GM19351 (cell line): ENCODE measurements around the gene DLX1.

ENCODE experiments used
- ATAC-seq: cut with Tn5 transposase; IDR thresholded peaks from one replicate; pipeline ENCODE4 v1.9.1; 2021; ENCODE audit warnings: mild to moderate bottlenecking, moderate library complexity; ENCODE audit not compliant: unreplicated experiment

Gene DLX1

GRCh38 chr2:172096626-172097547 lies 11.6 kb downstream of the DLX1 start:
- no peak for ATAC-seq

- ATAC-seq, result no peak
Measured at GRCh38 chr2:172097557-172098131, 12.3 kb downstream of the DLX1 start.

- no peak for ATAC-seq
Measured at GRCh38 chr2:172098287-172098649, 13.0 kb downstream of the DLX1 start.

- no peak for ATAC-seq
Measured at GRCh38 chr2:172098650-172099471, 13.6 kb downstream of the DLX1 start.

- no peak for ATAC-seq
Measured at GRCh38 chr2:172099472-172100079, 14.3 kb downstream of the DLX1 start.

- ATAC-seq, result no peak
Measured at GRCh38 chr2:172100080-172100934, 15.0 kb downstream of the DLX1 start.

- no peak for ATAC-seq
Measured at GRCh38 chr2:172100935-172101820, 15.9 kb downstream of the DLX1 start.

- ATAC-seq, result no peak
Measured at GRCh38 chr2:172101821-172102390, 16.6 kb downstream of the DLX1 start.

- ATAC-seq, result peak; percentile 74
Measured at GRCh38 chr2:172102391-172103359, 17.4 kb downstream of the DLX1 start, which contains the start of gene DLX2. Gene DLX2 (minus strand): TSS chr2:172102900. CDS start chr2:172102538, 362 bp downstream.

GRCh38 chr2:172103471-172104272 lies 18.4 kb downstream of the DLX1 start:
- no peak for ATAC-seq

- ATAC-seq, result no peak
Measured at GRCh38 chr2:172105471-172106107, 20.3 kb downstream of the DLX1 start.

GRCh38 chr2:172106108-172106961 lies 21.0 kb downstream of the DLX1 start:
- no peak for ATAC-seq

- ATAC-seq, result no peak
Measured at GRCh38 chr2:172107690-172108586, 22.6 kb downstream of the DLX1 start.

GRCh38 chr2:172108587-172108930 lies 23.3 kb downstream of the DLX1 start:
- ATAC-seq, result no peak
